Subcutaneous adipose tissue (tissue), 4 donors: ENCODE results near the gene PINK1. TPM values are rescaled to one million over a fixed set of nuclear protein-coding genes. Genes with fewer than 3 reads are reported as not detected.

Experiments
- CTCF ChIP-seq: fragments of 450-650 bp; IDR thresholded peaks from one replicate; pipeline ENCODE4 v1.5.1; 2016; ENCODE audit warnings: low read depth, mild to moderate bottlenecking, control low read depth, antibody characterized with exemption, moderate library complexity
- total RNA-seq, 4 donors: library from RNA; depleted of rRNA; stranded (reverse); fragments of >200 nt; gene quantifications; one replicate each; pipeline ENCODE4 v1.1.0, GENCODE V29; 2016

The PINK1 gene
- total RNA-seq, 4 donors from 2014 or later: 73.7 to 169 (median 129) TPM

- no peak for TF ChIP-seq CTCF
These were observed 7.8 kb upstream of the PINK1 start for GRCh38 chr1:20625176-20626097.

GRCh38 chr1:20626098-20626427, 7.2 kb upstream of the PINK1 start:
- no peak for TF ChIP-seq CTCF

- no peak for TF ChIP-seq CTCF
These were observed 6.7 kb upstream of the PINK1 start for GRCh38 chr1:20626524-20626923.

- no peak for TF ChIP-seq CTCF
These were observed 2.5 kb upstream of the PINK1 start for GRCh38 chr1:20630729-20631128.

- no peak for TF ChIP-seq CTCF
These were observed 872 bp upstream of the PINK1 start for GRCh38 chr1:20632386-20632785.

- no peak for TF ChIP-seq CTCF
These were observed 871 bp downstream of the PINK1 start for GRCh38 chr1:20634065-20634593.

- no peak for TF ChIP-seq CTCF
These were observed 1.4 kb downstream of the PINK1 start for GRCh38 chr1:20634594-20635084.
